ENCODE data around the gene DHX8.
"Not testable (repeated sequence)": the region's sequence is repeated elsewhere in the genome, so short reads cannot be mapped to it uniquely, and the experiment has no call there.

The DHX8 gene

GRCh38 chr17:43462569-43462968 is 21.2 kb upstream of the DHX8 start:
- DNase-seq = not testable (repeated sequence)

DNA sequence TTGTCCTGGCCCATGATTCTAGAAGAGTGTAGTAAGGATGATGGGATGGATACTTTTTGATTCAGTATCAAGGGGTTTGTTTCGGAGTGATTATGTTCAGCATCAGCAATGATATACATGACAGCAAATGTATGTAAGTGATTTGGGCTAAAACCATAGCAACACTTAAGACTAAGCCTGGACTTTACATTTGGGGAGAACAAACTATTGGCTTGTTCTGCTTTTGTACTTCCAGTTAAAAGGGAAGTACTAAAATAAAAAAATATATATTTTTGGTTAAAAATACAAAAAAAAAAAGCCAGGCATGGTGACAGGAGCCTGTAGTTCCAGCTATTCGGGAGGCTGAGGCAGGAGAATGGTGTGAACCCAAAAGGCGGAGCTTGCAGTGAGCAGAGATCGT is 20.5 kb upstream of the DHX8 start:
- no peak for DNase-seq

DNA sequence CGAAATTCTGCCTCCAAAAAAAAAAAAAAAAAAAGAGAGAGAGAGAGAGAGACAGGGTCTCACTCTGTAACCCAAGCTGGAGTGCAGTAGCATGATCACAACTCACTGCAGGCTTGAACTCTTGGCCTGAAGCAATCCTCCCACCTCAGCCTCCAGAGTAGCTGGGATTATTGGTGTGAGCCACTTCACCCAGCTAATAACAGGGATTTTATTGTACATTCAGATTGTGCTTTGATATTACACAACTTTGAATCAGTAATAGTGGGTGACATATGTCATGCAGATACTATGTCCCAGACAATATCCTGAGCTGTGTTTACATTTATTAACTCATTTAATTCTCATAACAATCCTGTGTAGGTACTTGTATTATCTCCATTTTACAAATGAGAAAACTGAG is 19.7 kb upstream of the DHX8 start:
- DNase-seq = no peak

DNA sequence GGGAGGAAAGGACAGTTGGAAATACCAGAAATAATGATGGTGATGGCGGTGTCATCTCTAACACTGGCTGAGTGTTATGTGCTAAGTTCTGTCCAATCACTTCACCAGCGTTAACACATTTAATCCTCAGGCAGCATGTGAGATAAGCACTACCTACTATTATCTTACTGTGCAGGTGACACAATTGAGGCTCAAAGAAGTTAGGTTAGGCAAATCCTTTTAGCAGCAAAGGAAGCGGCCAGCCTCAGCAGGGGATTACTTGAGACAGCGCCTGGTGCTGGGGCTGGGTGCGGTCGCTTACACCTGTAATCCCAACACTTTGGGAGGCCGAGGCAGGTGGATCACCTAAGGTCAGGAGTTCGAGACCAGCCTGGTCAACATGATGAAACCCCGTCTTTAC is 18.7 kb upstream of the DHX8 start:
- DNase-seq = no peak

GRCh38 chr17:43467981-43468581 is 15.7 kb upstream of the DHX8 start:
- DNase-seq = no peak

DNA sequence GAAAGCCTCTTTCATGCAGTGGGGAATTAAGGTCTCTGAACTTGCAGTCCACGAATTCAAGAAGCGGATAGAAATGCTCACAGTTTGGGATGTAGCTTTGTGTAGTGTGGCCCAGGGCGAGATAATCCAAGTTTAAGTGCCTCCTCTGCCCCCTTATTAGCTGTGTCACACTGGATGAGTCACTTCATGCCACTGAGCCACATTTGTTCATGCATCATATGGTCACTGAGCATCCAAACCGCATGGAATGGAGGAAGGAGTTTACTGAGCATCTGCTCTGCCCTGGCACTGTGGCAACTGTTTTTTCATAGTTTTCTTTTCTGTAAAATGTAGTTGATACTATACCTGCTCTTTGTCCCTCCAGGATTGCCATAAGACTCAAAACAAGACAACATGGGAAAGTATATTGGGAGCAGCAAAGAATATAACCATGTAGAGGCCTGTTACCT is 15.1 kb upstream of the DHX8 start:
- no peak for DNase-seq

GRCh38 chr17:43469145-43469544 is 14.6 kb upstream of the DHX8 start:
- no peak for DNase-seq

DNA sequence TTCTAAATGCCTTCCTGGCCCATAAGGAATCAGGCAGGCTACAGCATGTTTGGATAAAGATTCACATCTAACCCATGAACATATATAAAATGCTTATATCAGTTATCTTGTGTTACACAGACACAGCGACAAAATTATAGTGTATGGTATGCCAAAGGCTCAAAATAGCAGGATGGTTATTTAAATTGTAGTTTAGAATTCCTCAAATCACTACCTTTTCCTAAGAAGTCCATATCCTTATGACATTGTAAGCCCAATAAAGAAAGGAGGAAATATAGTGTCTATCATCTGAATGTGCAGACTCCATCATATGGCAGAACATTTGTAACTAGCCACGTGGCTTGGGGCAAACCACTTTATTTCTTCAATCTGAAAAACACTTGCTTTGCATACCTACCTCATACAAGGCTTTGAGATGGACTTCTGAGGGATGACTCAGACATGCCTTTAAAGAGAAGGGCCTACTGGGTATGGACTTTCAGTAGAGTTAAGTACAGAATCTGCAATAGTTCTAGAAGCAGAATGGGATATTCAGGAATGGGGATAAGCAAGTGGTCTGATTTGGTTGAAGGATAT is 12.1 kb upstream of the DHX8 start:
- no peak for DNase-seq

DNA sequence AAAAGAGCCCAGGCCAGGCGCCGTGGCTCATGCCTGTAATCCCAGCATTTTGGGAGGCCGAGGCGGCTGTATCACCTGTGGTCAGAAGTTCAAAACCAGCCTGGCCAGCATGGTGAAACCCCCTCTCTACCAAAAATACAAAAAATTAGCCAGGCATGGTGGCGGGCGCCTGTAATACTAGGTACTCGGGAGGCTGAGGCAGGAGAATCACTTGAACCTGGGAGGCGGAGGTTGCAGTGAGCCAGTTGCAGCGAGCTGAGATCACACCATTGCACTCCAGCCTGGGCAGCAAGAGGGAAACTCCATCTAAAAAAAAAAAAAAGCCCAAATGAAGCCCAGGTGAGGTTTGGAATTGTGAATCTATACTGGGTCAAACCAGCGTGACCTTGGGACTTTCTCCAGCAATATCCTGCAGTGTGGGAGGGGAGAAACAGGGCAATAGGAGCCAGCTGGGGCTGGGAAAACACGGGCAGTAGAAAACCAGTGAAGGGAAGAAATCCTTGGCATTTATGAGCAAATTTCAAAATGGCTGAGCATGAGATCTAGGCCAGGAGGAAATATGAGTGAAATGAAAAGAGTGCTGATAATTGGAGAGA is 8.2 kb upstream of the DHX8 start:
- no peak for DNase-seq

GRCh38 chr17:43476306-43476705 is 7.5 kb upstream of the DHX8 start:
- DNase-seq = not testable (repeated sequence)

DNA sequence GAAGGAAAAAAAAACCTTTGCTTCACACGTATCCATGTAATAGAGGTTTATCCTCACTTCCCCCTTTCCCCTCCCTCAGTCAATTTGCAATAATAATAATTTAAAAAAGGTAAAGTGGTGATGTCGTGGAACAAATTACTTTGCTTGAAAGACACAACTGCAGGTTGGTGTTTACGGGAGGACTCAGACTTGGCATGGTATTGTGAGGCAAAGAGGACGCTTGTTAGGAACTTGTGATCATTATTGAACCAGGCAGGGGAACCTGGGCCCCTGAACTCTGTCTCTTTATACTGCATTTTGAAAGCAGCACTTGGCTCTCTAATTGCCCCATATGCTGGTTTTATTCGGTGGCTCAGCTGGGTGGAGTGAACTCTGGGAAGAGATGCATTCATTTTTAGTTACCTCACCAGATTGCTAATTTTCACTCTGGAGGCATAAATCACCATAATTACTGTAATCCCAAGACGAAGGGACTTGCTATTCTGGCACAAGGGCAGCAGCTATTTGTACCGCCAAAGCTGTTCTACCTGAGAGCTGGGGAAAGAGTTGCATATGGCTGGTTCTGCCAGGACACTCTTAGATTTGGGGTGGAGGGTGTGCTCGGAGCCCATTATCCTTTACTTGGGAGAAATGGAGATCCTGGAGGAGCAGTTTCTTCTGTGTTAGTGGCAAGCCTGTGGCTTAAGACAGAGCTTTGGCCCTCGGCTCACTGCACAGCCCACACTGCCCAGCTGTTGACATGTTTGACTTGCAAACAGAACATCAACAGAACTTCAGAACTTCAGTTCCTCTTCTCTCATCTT is 5.7 kb upstream of the DHX8 start:
- no peak for DNase-seq

DNA sequence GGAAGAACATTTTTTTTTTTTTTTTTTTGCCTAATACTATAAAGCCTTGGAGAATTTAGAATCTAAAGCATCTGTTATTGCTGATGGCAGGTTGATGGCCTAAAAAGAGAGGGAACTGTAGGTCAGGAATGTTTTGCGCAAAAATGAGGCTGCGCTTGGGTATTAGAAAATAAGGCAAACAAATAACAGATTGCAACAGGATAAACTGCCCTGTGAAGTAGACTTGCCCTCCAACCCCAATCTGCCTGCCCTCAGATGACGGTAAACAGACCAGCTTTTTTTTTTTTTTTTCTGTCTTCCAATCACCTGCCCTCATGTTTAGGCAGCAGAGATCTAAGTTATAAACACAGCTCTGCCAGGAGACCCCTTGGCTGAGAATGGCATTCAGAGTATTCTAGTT is 3.8 kb upstream of the DHX8 start:
- no peak for DNase-seq

- DNase-seq = no peak
Measured at GRCh38 chr17:43482103-43483012, 1.4 kb upstream of the DHX8 start.

- DNase-seq = no peak
Measured at GRCh38 chr17:43490621-43491020, 6.8 kb downstream of the DHX8 start.

DNA sequence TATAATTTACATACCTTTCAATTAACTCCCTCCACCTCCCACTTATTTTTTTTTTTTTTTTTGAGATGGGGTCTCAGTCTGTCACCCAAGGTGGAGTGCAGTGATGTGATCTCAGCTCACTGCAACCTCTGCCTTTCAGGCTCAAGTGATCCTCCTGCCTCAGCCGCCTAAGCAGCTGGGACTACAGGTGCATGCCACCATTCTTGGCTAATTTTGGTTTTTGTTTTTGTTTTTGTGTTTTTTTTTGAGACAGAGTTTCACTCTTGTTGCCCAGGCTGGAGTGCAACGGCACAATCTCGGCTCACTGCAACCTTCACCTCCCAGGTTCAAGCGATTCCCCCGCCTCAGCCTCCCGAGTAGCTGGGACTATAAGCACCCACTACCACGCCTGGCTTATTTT is 25.7 kb downstream of the DHX8 start:
- DNase-seq = not testable (repeated sequence)

- DNase-seq = not testable (repeated sequence)
Measured at GRCh38 chr17:43511199-43511598, 27.4 kb downstream of the DHX8 start.

DNA sequence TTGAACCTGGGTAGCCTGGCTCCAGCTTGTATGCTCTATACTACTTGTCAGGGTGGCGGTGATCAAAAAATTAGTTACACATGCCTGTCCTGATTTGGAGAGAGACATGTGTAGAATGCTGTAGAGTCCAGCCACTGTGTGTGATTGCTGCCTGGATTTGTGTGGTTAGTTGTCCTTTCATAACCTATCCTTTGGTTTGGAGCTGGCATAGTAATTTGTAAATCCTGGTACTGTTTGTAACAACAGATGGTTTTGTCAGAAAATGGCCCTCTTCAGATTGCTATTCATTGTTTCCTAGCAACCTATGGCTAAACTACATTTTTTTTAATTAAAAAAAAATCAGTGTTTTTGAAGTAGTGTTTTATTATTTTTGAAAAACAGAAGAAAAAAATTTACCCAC is 31.9 kb downstream of the DHX8 start:
- no peak for DNase-seq

DNA sequence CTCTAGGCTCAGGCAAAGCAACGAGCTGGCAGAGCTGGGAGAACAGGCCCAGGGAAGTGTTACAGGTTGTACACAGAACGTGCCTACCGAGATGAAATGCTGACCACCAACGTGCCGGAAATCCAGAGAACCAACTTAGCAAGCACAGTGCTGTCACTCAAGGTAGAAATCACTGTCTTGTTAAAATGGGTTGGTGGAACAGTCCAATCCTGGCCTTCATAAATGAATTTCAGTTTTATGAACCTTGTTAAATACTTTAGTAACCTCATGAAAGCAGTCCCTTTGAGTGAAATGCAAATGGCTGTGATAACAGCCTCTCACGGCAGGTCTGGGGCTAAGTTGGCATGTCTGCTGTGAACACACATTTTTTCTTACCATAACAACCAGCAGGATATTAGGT is 33.4 kb downstream of the DHX8 start:
- DNase-seq = no peak

GRCh38 chr17:43517615-43518386 is 34.0 kb downstream of the DHX8 start:
- DNase-seq = no peak

GRCh38 chr17:43521389-43521788 is 37.6 kb downstream of the DHX8 start:
- DNase-seq = no peak

DNA sequence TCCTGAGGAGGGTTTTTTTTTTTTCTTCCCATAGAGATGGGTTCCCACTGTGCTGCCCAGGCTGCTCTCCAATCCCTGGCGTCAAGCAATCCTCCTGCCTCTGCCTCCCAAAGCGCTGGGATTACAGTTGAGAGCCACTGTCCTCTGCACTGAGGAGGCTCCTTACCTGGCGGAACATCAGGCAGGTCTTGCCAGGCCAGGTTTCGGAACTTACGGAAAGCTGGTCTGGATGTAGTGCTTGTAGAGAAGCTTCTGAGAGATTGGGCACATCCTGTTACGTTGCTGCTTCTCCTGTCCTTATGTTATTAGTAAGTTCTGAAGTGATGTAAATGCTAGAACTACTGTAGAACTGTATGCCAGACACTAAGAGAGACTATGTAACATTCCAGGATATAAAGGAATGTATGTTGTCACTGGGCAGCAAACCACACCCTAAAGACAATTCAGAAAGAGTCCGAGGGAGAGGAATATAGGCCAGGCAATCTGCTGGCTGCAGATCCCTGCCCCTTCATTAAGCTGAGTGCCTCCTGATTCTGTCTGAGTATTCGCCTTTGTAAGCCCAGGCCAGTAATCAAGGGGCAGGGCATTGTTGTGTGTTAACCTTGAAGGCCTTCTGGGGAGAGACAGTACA is 41.3 kb downstream of the DHX8 start:
- no peak for DNase-seq
